Coronary artery (tissue), 2 donors: Measurements from ENCODE around the gene TNS2.
A peak's percentile ranks its signal among the peaks of the same experiment; 100 is the strongest.
"Not testable (repeated sequence)": the region's sequence is repeated elsewhere in the genome, so short reads cannot be mapped to it uniquely, and the experiment has no call there.

ENCODE experiments used
- DNase-seq: peaks from one replicate; pipeline ENCODE4 v3.0.0-alpha.2; 2017; ENCODE audit warnings: low spot score
- H3K27ac ChIP-seq, 2 donors: fragments of 200-600 bp; sonication (generic); one replicate each; pipeline ENCODE4 v1.5.1; 2016 to 2019
- H3K4me3 ChIP-seq: fragments of 200-600 bp; sonication (generic); 2 replicates; pipeline ENCODE4 v1.5.1; 2016; ENCODE audit warnings: mild to moderate bottlenecking, moderate library complexity
- TF ChIP-seq, protein P1 (sequence below): fragments of 200-600 bp; sonication (generic); IDR thresholded peaks from one replicate; pipeline ENCODE4 v1.5.1; 2019; ENCODE audit warnings: antibody characterized with exemption

Gene TNS2

DNA sequence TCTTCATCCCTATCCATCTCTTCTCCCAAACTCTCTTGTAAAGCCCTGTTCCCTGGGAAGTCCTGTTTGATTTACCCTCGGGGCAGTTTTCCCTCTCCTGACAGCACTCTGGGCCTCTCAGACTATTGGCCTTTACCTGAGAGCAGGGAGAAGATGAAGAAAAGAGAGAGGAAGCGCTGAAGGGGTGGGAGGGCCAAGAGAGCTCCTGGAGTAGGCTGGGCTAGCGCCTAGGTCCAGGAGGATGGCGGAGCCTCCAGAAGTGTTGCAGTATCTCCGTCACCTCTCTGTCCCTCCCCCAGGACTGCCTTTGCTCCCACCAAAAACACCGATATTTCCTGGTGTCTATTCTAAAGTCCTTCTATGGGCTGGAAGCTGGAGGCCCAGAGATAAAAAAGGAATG lies 41.9 kb downstream of the TNS2 start:
- H3K4me3 ChIP-seq = no peak overlapping the region
- TF ChIP-seq, protein P1, sequence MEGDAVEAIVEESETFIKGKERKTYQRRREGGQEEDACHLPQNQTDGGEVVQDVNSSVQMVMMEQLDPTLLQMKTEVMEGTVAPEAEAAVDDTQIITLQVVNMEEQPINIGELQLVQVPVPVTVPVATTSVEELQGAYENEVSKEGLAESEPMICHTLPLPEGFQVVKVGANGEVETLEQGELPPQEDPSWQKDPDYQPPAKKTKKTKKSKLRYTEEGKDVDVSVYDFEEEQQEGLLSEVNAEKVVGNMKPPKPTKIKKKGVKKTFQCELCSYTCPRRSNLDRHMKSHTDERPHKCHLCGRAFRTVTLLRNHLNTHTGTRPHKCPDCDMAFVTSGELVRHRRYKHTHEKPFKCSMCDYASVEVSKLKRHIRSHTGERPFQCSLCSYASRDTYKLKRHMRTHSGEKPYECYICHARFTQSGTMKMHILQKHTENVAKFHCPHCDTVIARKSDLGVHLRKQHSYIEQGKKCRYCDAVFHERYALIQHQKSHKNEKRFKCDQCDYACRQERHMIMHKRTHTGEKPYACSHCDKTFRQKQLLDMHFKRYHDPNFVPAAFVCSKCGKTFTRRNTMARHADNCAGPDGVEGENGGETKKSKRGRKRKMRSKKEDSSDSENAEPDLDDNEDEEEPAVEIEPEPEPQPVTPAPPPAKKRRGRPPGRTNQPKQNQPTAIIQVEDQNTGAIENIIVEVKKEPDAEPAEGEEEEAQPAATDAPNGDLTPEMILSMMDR = no peak
- DNase-seq = no peak
- H3K27ac ChIP-seq = no peak overlapping the region

DNA sequence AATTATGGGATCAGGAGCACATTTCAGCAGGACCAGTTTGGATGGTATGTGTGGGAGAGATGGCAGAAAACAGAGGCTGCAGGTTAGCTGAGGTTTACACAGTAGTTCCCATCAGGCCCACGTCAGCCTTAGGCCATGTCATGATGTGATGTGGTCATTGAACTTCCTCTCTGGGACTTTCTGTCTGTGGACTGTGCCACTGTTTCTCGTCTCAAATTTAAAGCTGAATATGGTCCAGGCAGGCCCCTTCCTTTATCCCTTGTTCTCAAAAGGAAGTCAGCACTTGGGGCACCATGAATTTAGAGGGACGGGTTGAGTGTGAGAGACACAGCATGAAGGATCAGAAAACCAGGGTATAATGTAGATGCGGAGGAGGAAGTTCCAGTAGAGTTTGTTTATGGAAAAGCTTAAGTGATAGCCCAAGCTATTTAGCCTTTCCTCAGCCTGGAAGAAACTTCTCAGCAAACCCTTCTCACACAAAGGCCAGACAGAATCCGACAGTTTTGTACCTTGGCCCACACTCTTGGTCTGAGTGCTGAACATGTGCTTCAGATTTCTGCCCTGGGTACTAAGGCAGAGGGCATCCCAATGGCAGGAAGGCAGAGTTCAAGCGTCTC lies 44.0 kb downstream of the TNS2 start:
- DNase-seq = no peak
- peak overlapping the region in 1 of 2 donors; percentile 57 for H3K27ac ChIP-seq
- TF ChIP-seq, protein P1 = no peak
- H3K4me3 ChIP-seq = no peak overlapping the region

DNA sequence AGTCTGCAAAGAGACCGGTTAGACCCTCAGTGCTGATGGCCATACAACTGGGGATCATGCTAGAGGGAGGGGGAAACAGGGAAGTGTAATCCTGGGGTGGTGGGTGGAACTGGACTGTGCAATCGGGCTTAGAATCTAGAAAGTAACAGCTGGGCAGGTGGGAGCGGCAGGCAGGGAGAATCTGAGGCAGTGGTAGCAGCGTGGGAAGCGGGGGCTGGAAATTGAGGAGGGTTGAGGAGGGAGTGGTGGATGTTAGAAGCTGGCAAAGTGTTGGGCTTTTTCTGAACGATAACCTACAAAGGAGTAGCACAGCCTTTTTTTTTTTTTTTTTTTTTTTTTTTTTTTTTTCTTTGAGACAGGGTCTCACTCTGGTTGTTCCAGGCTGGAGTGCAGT lies 44.5 kb downstream of the TNS2 start:
- DNase-seq = no peak
- TF ChIP-seq, protein P1 = no peak
- no peak overlapping the region for H3K4me3 ChIP-seq
- peak overlapping the region in 1 of 2 donors; percentile 57 for H3K27ac ChIP-seq

DNA sequence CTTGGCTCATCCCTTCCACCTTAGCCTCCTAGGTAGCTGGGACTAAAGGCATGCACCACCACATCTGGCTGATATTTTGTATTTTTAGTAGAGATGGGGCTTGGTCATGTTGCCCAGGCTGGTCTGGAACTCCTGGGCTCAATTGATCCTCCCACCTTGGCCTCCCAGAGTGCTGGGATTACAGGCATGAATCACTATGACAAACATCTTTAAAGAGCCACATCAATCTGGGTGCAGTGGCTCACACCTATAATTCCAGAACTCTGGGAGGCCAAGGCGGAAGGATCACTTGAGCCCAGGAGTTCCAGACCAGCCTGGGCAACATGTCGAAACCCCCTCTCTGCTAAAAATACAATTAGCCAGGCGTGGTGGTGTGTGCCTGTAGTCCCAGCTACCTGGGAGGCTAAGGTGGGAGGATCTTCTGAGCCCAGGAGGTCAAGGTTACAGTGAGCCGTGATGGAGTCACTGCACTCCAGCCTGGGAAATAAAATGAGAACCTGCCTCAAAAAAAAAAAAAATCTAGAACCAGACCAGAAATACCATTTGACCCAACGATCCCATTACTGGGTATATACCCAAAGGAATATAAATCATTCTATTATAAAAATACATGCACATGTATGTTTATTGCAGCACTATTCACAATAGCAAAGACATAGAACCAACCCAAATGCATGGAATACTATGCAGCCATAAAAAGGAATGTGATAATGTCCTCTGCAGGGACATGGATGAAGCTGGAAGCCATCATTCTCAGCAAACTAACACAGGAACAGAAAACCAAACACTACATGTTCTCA lies 45.1 kb downstream of the TNS2 start:
- H3K27ac ChIP-seq = peak overlapping the region in 1 of 2 donors; percentile 99
- not testable (repeated sequence) for DNase-seq, H3K4me3 ChIP-seq

DNA sequence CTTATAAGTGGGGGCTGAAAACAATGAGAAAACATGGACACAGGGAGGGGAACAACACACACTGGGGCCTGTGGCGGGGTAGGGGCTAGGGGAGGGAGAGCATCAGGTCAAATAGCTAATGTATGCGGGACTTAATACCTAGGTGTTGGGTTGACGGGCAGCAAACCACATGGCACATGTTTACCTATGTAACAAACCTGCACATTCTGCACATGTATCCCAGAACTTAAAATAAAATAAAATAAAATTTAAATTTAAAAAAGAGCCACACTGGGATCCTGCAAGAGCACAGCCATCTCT lies 45.7 kb downstream of the TNS2 start:
- peak overlapping the region; percentile 93 to 99 for H3K27ac ChIP-seq
- H3K4me3 ChIP-seq, DNase-seq: not testable (repeated sequence)

DNA sequence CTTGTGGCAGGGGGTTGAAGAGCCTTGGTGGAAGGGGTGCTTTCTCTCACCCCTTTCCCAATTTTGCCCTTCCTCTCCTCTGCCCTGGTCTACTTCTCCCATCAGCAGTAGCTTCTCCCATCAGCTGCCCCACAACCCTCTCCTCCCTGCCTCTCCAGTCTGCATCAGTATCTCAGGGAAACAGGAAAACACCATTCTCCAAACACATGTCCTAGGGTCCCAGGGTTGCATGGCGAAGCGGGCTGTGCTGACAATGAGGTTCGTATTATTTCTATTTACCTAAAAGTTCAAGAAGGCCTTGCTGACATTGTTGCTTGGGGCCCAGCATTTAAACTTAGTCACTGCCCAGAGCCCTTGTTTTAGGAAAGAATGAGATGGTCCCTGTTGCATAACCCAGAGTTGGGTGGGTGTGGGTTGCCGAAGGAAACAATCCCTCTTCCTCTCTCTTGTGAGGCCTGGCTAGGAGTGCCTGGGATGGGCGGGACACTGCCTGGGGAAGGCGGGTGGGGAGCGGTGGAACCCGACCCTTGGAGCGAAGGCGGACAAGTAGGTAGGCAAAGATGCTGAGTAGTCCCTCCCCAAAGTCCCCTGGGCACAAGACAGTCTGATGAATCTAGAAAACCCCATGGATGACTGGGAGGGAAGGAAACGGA lies 46.4 kb downstream of the TNS2 start:
- H3K27ac ChIP-seq = peak overlapping the region; percentile 93 to 99
- TF ChIP-seq, protein P1 = no peak
- peak; percentile 94 for DNase-seq
- H3K4me3 ChIP-seq = peak overlapping the region; percentile 88

DNA sequence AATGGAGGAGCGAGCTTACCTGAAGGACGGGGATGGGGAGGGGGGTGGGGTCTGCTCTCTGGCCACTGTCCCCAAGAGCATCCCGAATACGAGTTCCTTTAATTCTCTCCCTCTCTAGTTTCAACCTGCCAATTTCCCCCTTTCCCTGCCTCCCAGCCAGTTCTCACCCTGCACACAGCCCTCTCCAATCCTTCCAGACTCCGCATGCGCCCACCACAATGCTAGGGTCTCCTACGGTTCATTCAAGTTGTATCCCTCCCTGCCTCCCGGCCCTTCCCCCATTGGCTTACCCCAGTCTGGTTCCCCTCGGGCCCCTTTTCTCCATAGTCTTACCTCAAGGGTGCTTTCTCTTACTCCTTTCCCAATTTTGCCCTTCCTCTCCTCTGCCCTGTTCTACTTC lies 46.9 kb downstream of the TNS2 start:
- DNase-seq = no peak
- TF ChIP-seq, protein P1 = no peak
- H3K4me3 ChIP-seq = peak overlapping the region; percentile 88
- H3K27ac ChIP-seq = peak overlapping the region; percentile 93 to 99

DNA sequence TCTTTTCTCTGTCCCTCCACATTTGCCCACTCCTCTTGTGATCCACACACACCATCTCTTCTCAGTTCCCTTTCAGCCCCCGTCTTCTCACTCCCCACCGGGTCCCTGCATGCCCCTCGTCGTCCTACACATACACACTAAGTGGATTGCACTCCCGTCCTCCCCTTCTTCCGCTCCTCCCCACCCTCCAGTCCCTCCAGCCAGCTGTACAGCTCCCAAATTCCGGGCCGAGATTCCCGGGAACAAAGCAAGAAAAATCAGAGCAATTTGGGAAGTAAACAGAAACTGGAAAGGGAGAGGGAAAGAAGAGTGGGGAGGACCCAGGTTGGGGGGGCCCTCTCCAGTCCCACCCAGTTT lies 47.3 kb downstream of the TNS2 start:
- DNase-seq = no peak
- TF ChIP-seq, protein P1 = no peak
- peak overlapping the region; percentile 88 for H3K4me3 ChIP-seq
- peak overlapping the region; percentile 93 to 99 for H3K27ac ChIP-seq
